Measurements from ENCODE around the gene TRIP6.

The TRIP6 gene

DNA sequence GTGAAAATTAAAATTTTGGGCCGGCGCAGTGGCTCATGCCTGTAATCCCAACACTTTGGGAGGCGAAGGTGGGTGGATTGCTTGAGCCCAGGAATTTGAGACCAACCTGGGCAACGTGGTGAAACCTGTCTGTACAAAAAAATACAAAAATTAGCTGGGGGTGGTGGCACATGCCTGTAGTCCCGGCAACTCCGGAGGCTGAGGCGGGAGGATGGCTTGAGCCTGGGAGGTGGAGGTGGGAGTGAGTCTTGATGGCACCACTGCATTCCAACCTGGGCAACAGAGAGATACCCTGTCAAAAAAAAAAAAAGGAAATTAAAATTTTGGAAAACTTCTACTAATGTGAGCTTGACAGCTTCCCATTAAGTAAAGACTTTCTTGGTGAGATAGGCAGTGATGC is 10.8 kb downstream of the TRIP6 start:
- Histone ChIP-seq H3K9me3 (ENCODE audit: control insufficient read depth, insufficient read depth, low read depth, low read length) (no peaks in the 10 kb centered on the region), H3K27ac (ENCODE audit: low read depth, low read length) (no peak overlapping the region), H3K4me3 (ENCODE audit: low read depth, low read length) (no peak overlapping the region), H3K4me1 (ENCODE audit: control insufficient read depth, insufficient read depth, low read length) (0 out of 2 replicates have a peak, but pooled peaks cover 6% of the 10 kb centered on the region), H3K27me3 (ENCODE audit: control insufficient read depth, insufficient read depth, low read length) (no peaks in the 10 kb centered on the region), H3K9ac (ENCODE audit: low read length) (no peak overlapping the region), H3K36me3 (ENCODE audit: control insufficient read depth, insufficient read depth, low read length) (peaks cover 74% of the 10 kb centered on the region)

DNA sequence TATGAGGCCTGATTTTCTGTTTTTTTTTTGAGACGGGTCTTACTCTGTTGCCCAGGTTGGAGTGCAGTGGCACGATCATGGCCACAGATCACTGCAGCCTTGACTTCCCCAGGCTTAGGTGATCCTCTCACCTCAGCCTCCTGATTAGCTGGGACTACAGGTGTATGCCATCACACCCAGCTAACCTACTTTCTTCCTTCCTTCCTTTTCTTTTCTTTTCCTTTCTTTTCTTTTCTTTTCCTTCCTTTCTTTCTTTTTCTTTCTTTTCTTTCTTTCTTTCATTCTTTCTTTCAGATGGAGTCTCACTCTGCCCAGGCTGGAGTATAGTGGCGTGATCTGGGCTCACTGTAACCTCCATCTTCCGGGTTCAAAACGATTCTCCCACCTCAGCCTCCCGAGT is 11.5 kb downstream of the TRIP6 start:
- Histone ChIP-seq H3K4me3 (ENCODE audit: low read depth, low read length) (no peak overlapping the region), H3K4me1 (ENCODE audit: control insufficient read depth, insufficient read depth, low read length) (0 out of 2 replicates have a peak, but pooled peaks cover 6% of the 10 kb centered on the region), H3K27ac (ENCODE audit: low read depth, low read length) (no peak overlapping the region), H3K27me3 (ENCODE audit: control insufficient read depth, insufficient read depth, low read length) (no peaks in the 10 kb centered on the region), H3K9ac (ENCODE audit: low read length) (no peak overlapping the region), H3K9me3 (ENCODE audit: control insufficient read depth, insufficient read depth, low read depth, low read length) (no peaks in the 10 kb centered on the region), H3K36me3 (ENCODE audit: control insufficient read depth, insufficient read depth, low read length) (peaks cover 76% of the 10 kb centered on the region)

DNA sequence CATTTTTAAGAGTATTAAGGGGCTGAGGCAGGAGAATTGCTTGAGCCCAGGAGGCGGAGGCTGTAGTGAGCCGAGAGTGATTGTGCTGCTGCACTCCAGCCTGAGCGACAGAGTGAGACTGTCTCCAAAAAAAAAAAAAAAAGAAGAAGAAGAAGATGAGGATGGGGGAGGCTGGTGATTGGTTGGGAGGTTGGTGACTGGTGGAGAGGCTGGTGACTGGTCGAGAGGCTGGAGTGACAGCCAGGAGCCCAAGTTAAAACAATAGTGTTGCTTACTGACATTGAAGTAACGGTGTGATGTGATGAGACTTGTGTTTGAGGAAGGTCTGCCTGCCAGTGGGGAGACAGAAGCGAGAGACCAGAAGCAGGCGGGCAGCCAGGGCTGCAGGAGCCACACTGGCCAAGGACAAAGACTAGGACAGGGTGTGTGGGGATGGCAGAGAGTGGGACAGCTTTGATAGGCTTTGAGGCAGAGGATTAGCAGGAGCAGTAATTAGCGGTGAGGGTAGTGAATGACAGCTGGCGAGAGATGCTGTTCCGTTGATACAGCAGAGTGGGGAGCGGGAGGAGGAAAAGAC is 12.6 kb downstream of the TRIP6 start:
- Histone ChIP-seq H3K27me3 (ENCODE audit: control insufficient read depth, insufficient read depth, low read length) (no peaks in the 10 kb centered on the region), H3K4me1 (ENCODE audit: control insufficient read depth, insufficient read depth, low read length) (0 out of 2 replicates have a peak, but pooled peaks cover 6% of the 10 kb centered on the region), H3K9ac (ENCODE audit: low read length) (no peak overlapping the region), H3K4me3 (ENCODE audit: low read depth, low read length) (no peak overlapping the region), H3K36me3 (ENCODE audit: control insufficient read depth, insufficient read depth, low read length) (peaks cover 78% of the 10 kb centered on the region), H3K27ac (ENCODE audit: low read depth, low read length) (no peak overlapping the region), H3K9me3 (ENCODE audit: control insufficient read depth, insufficient read depth, low read depth, low read length) (no peaks in the 10 kb centered on the region)

DNA sequence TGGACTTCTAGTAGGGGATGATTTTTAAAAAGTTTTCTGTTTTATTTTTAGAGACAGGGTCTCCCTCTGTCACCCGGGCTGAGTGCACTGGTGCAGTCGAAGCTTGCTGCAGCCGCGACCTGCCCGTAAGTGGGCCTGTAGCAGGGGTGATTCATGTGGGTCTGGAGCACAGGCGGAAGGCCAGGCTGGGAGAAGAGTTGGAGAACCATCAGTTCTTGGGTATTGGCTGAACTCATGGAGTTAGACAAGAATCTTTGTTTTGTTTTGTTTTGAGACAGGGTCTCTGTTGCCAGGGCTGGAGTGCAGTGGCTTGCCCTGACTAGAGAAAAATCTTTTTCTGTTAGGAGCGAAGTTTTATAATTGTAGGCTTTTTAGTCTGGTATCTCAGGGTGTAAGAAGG is 13.5 kb downstream of the TRIP6 start:
- Histone ChIP-seq H3K27me3 (ENCODE audit: control insufficient read depth, insufficient read depth, low read length) (no peaks in the 10 kb centered on the region), H3K4me1 (ENCODE audit: control insufficient read depth, insufficient read depth, low read length) (0 out of 2 replicates have a peak, but pooled peaks cover 6% of the 10 kb centered on the region), H3K9me3 (ENCODE audit: control insufficient read depth, insufficient read depth, low read depth, low read length) (no peaks in the 10 kb centered on the region), H3K4me3 (ENCODE audit: low read depth, low read length) (no peak overlapping the region), H3K27ac (ENCODE audit: low read depth, low read length) (no peak overlapping the region), H3K9ac (ENCODE audit: low read length) (no peak overlapping the region), H3K36me3 (ENCODE audit: control insufficient read depth, insufficient read depth, low read length) (peaks cover 87% of the 10 kb centered on the region)

DNA sequence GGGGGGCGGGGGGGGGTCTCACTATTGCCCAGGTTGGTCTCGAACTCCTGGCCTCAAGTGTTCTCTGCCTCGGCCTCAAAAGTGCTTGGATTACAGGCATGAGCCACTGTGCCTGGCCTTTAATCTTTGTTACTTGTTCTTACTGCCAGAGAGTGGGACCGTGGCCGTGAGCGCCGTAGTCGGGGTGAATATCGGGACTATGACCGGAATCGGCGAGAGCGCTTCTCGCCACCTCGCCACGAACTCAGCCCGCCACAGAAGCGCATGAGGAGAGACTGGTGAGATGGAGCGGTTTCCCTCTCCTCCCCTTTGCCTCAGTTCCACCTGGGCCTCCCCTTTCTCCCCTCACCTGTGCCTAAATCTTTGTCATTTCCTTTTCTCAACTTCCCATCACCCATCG is 13.9 kb downstream of the TRIP6 start:
- Histone ChIP-seq H3K9ac (ENCODE audit: low read length) (no peak overlapping the region), H3K27ac (ENCODE audit: low read depth, low read length) (no peak overlapping the region), H3K4me1 (ENCODE audit: control insufficient read depth, insufficient read depth, low read length) (0 out of 2 replicates have a peak, but pooled peaks cover 6% of the 10 kb centered on the region)

DNA sequence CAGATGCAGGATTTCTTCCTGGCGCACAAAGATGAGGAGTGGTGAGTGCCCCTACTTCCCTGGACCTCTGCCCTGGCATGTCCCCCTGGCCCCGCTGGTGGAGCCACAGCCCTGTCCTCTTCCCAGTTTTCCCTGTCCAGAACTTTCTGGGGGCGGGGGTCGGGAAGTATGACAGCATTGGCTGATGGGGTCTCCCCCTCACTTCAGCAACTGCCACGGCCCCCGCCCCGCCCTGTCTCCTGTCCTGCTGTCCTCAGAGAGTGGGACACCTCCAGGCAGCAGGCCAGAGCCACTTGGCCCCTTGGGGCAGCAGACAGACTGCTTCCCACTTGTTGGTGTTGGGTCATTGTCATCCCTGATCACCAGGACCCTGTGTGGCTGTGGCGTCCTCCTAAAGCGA is 15.0 kb downstream of the TRIP6 start:
- H3K4me1 ChIP-seq (ENCODE audit: control insufficient read depth, insufficient read depth, low read length), result peaks cover 4% of the 10 kb centered on the region
- H3K27me3 ChIP-seq (ENCODE audit: control insufficient read depth, insufficient read depth, low read length), result no peaks in the 10 kb centered on the region
- H3K27ac ChIP-seq (ENCODE audit: low read depth, low read length), result no peak overlapping the region
- no peak overlapping the region for H3K4me3 ChIP-seq (ENCODE audit: low read depth, low read length)
- no peak overlapping the region for H3K9ac ChIP-seq (ENCODE audit: low read length)
- H3K36me3 ChIP-seq (ENCODE audit: control insufficient read depth, insufficient read depth, low read length), result peaks cover 92% of the 10 kb centered on the region
- H3K9me3 ChIP-seq (ENCODE audit: control insufficient read depth, insufficient read depth, low read depth, low read length), result no peaks in the 10 kb centered on the region

More for the DNA sequence above, 13.9 kb downstream of the TRIP6 start:
- H3K36me3 ChIP-seq (ENCODE audit: control insufficient read depth, insufficient read depth, low read length), result peaks cover 92% of the 10 kb centered on the region
- no peaks in the 10 kb centered on the region for H3K9me3 ChIP-seq (ENCODE audit: control insufficient read depth, insufficient read depth, low read depth, low read length)
- no peaks in the 10 kb centered on the region for H3K27me3 ChIP-seq (ENCODE audit: control insufficient read depth, insufficient read depth, low read length)
- H3K4me3 ChIP-seq (ENCODE audit: low read depth, low read length), result no peak overlapping the region

DNA sequence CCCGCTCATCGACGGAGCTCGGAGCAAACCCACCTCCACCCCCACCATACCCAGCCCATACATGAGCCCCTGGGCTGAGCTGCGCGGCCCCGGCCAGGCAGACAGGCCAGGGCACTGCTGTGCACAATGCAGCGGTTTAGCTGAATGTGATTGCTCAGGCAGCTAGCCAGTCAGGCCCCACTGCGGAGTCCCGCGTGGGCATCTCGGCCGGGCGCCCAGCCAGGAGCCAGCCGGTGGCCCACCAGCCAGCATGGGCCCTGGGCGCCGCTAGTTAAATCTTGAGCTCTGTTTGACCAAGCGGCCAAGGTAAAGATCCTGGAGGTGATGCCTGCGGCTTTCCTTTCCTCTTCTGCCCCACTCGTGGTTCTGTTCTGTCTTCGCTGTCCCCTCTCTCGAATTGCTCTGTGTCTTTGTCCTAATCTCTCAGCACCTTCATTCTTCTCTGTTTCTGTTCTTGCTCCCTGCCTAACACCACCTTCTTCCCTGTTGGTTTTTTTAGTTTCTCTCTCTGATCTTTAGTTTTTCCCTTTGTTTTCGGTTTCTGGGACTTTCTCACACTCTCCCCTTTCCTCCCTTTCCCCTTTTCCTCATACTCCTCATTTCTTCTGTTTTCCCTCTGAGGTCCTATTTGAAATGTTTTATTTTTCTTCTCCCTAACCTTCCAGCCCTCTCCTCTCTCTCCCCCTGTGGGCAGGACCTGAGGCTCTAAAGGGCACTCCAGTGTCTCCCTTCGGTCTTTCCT is 15.8 kb downstream of the TRIP6 start:
- H3K36me3 ChIP-seq (ENCODE audit: control insufficient read depth, insufficient read depth, low read length), result peaks cover 94% of the 10 kb centered on the region
- no peak overlapping the region for H3K4me3 ChIP-seq (ENCODE audit: low read depth, low read length)
- no peaks in the 10 kb centered on the region for H3K9me3 ChIP-seq (ENCODE audit: control insufficient read depth, insufficient read depth, low read depth, low read length)
- no peak overlapping the region for H3K9ac ChIP-seq (ENCODE audit: low read length)
- no peak overlapping the region for H3K27ac ChIP-seq (ENCODE audit: low read depth, low read length)
- no peaks in the 10 kb centered on the region for H3K27me3 ChIP-seq (ENCODE audit: control insufficient read depth, insufficient read depth, low read length)
- peaks cover 11% of the 10 kb centered on the region for H3K4me1 ChIP-seq (ENCODE audit: control insufficient read depth, insufficient read depth, low read length)

DNA sequence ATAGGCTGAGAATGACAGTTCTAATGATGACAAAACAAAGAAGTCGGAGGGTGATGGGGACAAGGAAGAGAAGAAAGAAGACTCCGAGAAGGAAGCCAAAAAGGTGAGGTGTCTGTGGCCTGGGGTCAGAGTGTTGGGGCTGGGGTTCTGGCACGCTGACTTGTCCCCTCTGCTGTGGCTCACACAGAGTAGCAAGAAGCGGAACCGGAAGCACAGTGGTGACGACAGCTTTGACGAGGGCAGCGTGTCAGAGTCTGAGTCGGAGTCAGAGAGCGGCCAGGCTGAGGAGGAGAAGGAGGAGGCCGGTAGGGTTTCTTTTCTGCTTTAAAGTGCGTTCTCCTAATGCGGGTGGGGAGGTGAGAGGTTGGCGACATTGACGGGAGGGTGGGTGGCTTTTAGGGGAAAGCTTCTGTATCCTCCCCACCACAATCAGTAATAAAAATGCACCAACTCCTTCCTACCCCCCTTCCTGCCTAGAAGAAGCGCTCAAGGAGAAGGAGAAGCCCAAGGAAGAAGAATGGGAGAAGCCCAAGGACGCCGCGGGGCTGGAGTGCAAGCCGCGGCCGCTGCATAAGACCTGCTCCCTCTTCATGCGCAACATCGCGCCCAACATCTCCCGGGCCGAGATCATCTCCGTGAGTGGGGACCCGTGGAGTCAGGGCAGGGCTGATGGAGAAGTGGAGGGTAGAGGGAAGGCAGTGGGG is 17.7 kb downstream of the TRIP6 start:
- Histone ChIP-seq H3K9me3 (ENCODE audit: control insufficient read depth, insufficient read depth, low read depth, low read length) (no peaks in the 10 kb centered on the region), H3K27ac (ENCODE audit: low read depth, low read length) (no peak overlapping the region), H3K4me1 (ENCODE audit: control insufficient read depth, insufficient read depth, low read length) (peaks cover 19% of the 10 kb centered on the region), H3K4me3 (ENCODE audit: low read depth, low read length) (no peak overlapping the region), H3K27me3 (ENCODE audit: control insufficient read depth, insufficient read depth, low read length) (no peaks in the 10 kb centered on the region), H3K9ac (ENCODE audit: low read length) (no peak overlapping the region), H3K36me3 (ENCODE audit: control insufficient read depth, insufficient read depth, low read length) (peaks cover 83% of the 10 kb centered on the region)

DNA sequence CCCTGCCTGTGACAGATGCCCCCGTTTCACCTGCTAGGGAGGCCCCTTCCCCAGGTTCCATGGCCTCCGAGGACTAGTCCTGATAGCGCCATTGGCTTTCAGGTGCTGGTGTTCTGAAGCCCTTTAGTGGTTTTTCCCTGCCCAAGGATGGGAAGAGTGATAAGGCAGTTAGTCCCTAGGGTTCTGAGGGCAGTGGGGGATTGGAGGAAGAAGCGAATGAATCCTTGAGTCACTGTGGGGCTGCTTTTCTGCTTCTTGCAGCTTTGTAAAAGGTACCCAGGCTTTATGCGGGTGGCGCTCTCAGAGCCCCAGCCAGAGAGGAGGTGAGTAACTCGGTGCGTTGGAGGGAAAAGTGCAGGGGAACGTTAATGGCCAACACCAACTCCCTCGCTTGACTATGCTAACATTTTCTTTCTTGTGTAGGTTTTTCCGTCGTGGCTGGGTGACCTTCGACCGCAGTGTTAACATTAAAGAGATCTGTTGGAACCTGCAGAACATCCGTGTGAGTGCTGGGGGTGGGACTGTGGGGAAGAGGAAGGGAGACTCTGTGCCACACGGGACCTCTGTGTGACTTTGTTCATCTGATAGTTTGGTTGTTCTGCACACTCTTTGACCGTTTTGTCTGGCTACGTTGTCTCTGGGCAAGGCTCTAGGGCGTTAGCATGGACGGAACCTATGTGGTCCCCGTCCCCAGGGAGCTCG is 18.4 kb downstream of the TRIP6 start:
- Histone ChIP-seq H3K27ac (ENCODE audit: low read depth, low read length) (no peak overlapping the region), H3K4me3 (ENCODE audit: low read depth, low read length) (no peak overlapping the region), H3K9me3 (ENCODE audit: control insufficient read depth, insufficient read depth, low read depth, low read length) (no peaks in the 10 kb centered on the region), H3K36me3 (ENCODE audit: control insufficient read depth, insufficient read depth, low read length) (peaks cover 80% of the 10 kb centered on the region), H3K9ac (ENCODE audit: low read length) (no peak overlapping the region), H3K27me3 (ENCODE audit: control insufficient read depth, insufficient read depth, low read length) (no peaks in the 10 kb centered on the region), H3K4me1 (ENCODE audit: control insufficient read depth, insufficient read depth, low read length) (peaks cover 19% of the 10 kb centered on the region)

DNA sequence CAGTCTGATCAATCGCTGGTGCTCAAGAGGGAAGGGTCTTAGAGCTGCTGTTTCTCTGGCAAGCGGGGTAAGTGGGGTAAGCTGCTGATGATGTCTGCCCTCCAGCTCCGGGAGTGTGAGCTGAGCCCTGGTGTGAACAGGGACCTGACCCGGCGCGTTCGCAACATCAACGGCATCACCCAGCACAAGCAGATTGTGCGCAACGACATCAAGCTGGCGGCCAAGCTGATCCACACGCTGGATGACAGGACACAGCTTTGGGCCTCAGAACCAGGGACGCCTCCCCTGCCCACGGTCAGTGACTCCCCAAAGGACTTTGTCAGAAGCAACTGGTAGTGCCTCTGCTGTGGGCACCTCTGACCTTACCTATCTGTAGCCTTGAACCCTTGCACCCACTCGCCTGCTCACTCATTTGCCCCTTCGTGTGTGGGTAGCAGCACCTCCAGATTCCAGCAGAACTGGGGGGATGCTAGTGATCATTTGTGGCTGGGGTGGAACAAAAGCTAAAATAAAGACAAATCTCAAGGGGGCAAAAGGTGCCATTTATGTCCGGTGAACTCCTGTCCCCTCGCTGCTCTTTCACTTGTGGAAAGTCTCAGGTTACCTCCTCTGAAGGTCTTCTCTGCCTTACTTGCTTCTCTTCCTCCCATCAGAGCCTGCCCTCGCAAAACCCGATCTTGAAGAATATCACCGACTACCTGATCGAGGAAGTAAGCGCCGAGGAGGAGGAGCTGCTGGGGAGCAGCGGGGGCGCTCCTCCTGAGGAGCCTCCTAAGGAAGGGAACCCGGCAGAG is 19.2 kb downstream of the TRIP6 start:
- Histone ChIP-seq H3K9me3 (ENCODE audit: control insufficient read depth, insufficient read depth, low read depth, low read length) (no peaks in the 10 kb centered on the region), H3K9ac (ENCODE audit: low read length) (no peak overlapping the region), H3K27me3 (ENCODE audit: control insufficient read depth, insufficient read depth, low read length) (no peaks in the 10 kb centered on the region), H3K4me1 (ENCODE audit: control insufficient read depth, insufficient read depth, low read length) (peaks cover 21% of the 10 kb centered on the region), H3K36me3 (ENCODE audit: control insufficient read depth, insufficient read depth, low read length) (peaks cover 74% of the 10 kb centered on the region), H3K4me3 (ENCODE audit: low read depth, low read length) (no peak overlapping the region), H3K27ac (ENCODE audit: low read depth, low read length) (no peak overlapping the region)
